GM18873 (cell line): Measurements from ENCODE around the gene VIM.
A peak's percentile ranks its signal among the peaks of the same experiment; 100 is the strongest.

Experiments used
- ATAC-seq: cut with Tn5 transposase; IDR thresholded peaks from one replicate; pipeline ENCODE4 v1.9.1; 2021; ENCODE audit warnings: mild to moderate bottlenecking, moderate library complexity, moderate number of reproducible peaks; ENCODE audit not compliant: unreplicated experiment, low FRiP score

VIM gene

DNA sequence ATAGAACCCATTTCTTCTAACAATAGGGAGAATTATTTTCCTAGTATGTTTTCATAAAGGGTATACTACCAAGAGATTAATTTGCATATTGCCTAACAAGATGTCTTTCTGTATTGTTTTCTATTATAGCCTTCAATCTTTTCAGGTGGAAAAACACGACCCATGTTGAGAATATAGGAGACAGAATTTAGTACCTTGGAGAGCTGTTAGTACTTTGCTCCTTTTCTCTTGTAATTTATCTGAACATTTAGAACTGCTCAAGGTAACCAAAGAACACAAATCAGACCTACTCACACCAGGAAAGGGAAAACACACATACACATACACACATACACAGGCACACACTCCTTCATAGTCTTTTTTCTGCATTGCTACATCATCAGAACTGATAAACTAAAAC, 18.7 kb upstream of the VIM start:
- no peak for ATAC-seq

DNA sequence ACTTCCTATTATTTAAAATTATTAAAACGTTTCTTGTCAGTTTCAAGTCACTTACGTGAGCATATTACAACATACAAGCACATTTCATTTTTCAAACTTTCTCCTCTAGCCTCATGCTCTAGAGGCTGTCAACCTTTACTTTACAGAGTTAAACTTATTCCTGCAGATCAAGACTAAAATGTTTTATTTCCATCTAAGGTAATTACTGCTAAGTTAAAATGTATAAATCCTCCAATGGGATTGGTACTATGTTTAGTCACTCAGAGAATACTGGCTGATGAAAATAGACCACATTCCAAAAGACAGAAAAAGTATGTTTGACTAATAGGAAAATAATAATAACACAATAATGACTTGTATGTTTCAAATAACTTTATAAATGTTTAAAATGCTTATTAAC, 18.2 kb upstream of the VIM start:
- no peak for ATAC-seq

DNA sequence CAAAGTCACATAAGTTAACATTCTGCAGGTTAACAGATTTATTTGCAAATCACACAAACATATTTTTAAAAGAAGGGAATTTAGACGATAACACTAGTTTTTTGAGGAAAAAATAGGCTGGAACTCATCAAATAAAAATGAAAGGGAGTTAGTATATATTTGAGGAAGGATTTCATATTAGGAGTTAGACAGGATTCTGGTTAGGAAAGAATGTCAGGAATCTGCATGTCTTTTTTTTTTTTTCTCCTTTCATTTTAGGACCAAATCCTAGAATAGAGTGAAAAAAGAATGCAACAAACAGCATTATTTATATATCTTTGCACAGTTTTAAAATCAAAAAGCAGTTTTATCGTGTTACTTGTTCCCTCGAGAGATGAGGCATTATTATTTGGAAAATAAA, 17.7 kb upstream of the VIM start:
- no peak for ATAC-seq

DNA sequence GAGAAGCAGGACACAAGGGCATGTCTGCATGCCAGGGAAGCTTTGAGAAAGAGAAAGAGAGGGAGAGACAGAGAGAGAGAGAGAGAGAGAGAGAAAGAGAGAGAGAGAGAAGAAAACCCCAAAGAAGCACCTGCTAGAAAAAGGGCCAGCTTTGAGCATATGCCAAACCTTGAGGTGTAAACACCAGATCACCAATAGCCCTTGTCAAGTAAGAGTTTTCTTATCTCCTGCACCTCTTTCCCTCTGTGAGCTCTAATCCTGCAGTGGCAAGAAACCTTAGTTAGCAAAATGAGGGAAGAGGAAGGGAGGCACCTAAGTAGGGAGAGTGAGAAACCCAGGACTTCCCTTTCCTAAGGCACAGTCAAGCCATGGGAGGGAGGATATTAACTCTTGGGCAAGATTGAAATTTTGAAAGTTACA, 15.2 kb upstream of the VIM start:
- ATAC-seq: no peak

- ATAC-seq: no peak
Measured at GRCh38 chr10:17213646-17214349, 14.2 kb upstream of the VIM start.

GRCh38 chr10:17214526-17214925, 13.5 kb upstream of the VIM start:
- no peak for ATAC-seq

GRCh38 chr10:17214971-17215781, 12.9 kb upstream of the VIM start:
- ATAC-seq: no peak

- no peak for ATAC-seq
Measured at GRCh38 chr10:17215782-17216122, 12.3 kb upstream of the VIM start.

GRCh38 chr10:17216217-17216900, 11.7 kb upstream of the VIM start:
- ATAC-seq: peak; percentile 100

GRCh38 chr10:17216901-17217395, 11.1 kb upstream of the VIM start:
- no peak for ATAC-seq

GRCh38 chr10:17217631-17218232, 10.3 kb upstream of the VIM start:
- ATAC-seq: no peak

GRCh38 chr10:17219024-17219423, 9.0 kb upstream of the VIM start:
- ATAC-seq: no peak

DNA sequence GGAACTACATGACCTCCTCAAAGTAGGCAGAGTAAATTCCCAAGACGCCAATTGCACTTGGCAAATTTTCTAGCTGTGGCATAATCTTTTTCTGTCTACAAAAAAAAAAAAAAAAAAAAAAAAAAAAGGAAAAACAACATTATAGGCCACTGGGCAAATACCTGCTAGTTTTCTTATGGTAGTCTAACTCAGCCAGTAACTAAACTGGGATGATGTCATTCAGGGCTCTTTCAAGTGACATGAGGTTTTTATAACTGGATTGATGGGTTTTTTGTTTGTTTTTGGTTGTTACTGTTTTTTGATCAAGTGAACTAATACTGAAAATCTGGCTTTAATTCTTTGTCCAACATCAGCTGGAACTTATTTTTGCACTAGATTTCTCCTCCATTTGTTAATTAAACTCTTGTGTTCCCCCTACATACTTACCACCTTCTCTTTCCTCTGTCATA, 7.4 kb upstream of the VIM start:
- no peak for ATAC-seq

DNA sequence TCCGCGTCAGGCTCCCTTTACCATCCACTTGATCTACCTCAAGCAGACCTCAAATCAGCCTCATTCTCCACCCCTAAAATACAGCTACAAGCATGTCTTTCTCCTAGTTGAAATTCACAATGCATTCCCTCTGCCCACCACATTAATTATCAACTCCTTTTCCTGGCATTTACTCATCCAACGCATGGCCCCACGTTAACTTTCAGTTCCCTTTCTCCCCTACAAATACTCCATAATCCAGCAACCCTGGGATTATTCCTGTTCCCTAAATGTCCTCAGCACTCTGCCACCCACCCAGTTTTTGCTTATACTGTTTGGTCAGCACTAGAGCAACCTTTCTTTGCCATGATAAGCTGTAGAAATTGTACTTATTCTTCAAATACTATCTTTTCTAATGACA, 5.7 kb upstream of the VIM start:
- ATAC-seq: no peak

DNA sequence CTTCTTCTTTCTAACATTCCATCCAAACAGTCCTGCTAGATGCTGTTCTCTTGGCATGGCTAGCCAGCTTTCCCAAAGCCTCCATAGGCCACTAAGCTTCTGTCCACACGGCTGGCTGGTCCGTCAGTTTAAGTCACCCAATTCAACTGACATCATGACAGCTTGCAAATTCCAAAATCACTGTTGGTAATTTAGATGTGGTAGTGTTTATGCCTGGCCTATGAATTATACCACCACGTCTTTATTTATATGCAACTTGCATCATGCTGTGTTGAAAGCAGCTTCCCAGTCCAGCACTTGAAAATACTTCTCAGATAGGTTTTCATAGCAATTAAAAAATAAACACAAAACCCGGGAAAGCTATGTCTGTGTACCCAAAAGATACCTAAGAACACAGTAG, 2.2 kb upstream of the VIM start:
- ATAC-seq: no peak

DNA sequence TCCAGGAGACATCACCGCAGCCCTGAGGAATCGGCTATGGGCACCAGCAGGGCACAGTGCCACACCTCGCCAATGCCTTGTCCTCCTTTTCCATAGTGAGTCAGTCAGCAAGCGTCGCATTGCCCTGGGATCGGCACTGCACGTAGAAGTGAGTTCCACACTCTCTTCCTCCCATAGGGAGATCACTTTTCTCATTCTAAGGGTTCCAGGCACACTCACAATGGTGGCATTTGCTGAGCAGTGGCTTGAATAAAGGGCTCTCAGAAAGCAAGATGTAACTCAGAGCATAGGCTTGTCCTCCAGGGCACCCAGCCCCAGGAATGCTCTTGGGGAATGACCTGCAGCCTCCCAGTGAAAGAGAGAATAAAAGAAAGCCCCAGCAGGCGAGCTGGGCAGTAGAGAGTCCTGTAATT, 1.1 kb upstream of the VIM start:
- ATAC-seq: no peak

GRCh38 chr10:17227367-17228090, 512 bp upstream of the VIM start:
- ATAC-seq: peak; percentile 33

DNA sequence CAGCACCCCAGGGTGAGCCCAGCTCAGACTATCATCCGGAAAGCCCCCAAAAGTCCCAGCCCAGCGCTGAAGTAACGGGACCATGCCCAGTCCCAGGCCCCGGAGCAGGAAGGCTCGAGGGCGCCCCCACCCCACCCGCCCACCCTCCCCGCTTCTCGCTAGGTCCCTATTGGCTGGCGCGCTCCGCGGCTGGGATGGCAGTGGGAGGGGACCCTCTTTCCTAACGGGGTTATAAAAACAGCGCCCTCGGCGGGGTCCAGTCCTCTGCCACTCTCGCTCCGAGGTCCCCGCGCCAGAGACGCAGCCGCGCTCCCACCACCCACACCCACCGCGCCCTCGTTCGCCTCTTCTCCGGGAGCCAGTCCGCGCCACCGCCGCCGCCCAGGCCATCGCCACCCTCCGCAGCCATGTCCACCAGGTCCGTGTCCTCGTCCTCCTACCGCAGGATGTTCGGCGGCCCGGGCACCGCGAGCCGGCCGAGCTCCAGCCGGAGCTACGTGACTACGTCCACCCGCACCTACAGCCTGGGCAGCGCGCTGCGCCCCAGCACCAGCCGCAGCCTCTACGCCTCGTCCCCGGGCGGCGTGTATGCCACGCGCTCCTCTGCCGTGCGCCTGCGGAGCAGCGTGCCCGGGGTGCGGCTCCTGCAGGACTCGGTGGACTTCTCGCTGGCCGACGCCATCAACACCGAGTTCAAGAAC, 1.1 kb downstream of the VIM start:
- ATAC-seq: peak; percentile 22

- no peak for ATAC-seq
Measured at GRCh38 chr10:17229717-17229966, 1.6 kb downstream of the VIM start.
